Endothelial cell of umbilical vein (primary cell): ENCODE measurements around the gene KLHL36. TPM values are rescaled to one million over a fixed set of nuclear protein-coding genes. Genes with fewer than 3 reads are reported as not detected.

ENCODE experiments used
- BruUV-seq: library from RNA; stranded (reverse); fragments of 400-500 nt; replicated peaks from 2 replicates; lab custom pipeline; 2021; lab: Mats Ljungman, UMichigan
- CTCF ChIA-PET: fragments of 300-600, 350-600 bp; sonication (Branson Sonifier 250); formaldehyde crosslinking; loops from one replicate; lab custom pipeline; 2021; ENCODE audit warnings: antibody characterized with exemption, inconsistent platforms; lab: Charles Lee
- POLR2A ChIA-PET: fragments of 300-600, 350-600 bp; sonication (Branson Sonifier 250); formaldehyde crosslinking; loops from one replicate; lab custom pipeline; 2021; ENCODE audit warnings: antibody characterized with exemption, inconsistent platforms; lab: Charles Lee
- DNase-seq: peaks from one replicate; pipeline ENCODE4 v3.0.0-alpha.2; 2011; ENCODE audit warnings: low read depth, low spot score
- FAIRE-seq: peaks from 2 replicates; lab custom pipeline; 2011; peaks lifted over from hg19 to GRCh38; lab: Jason Lieb, UNC
- H2AFZ ChIP-seq: 2 replicates; pipeline ENCODE4 v1.6.0; 2012; ENCODE audit warnings: low read depth, low read length, control low read depth, inconsistent platforms
- H3K27ac ChIP-seq: 2 replicates; pipeline ENCODE4 v1.5.1; 2011; ENCODE audit warnings: low read depth, mild to moderate bottlenecking, control low read depth, low read length, moderate library complexity; ENCODE audit not compliant: insufficient read depth
- H3K27me3 ChIP-seq, 2 experiments: 2 replicates each; pipeline versions ENCODE4 v1.6.0 to v1.6.1; 2011; ENCODE audit warnings: low read length in 2 of 2, mixed read lengths in 1 of 2; ENCODE audit not compliant: control insufficient read depth in 2 of 2, insufficient read depth in 2 of 2
- H3K36me3 ChIP-seq, 2 experiments: 2 replicates in 1 of 2; 3 replicates in 1 of 2; pipeline ENCODE4 v1.5.1; 2011; ENCODE audit warnings: low read length in 2 of 2, mild to moderate bottlenecking in 1 of 2, moderate library complexity in 1 of 2; ENCODE audit not compliant: control insufficient read depth in 2 of 2, insufficient read depth in 2 of 2; ENCODE audit errors: extremely low read depth in 1 of 2
- H3K4me1 ChIP-seq: 3 replicates; pipeline ENCODE4 v1.5.1; 2011; ENCODE audit warnings: mild to moderate bottlenecking, low read length; ENCODE audit not compliant: control insufficient read depth, insufficient read depth; ENCODE audit errors: extremely low read depth
- H3K4me2 ChIP-seq: 2 replicates; pipeline ENCODE4 v1.6.1; 2011; ENCODE audit warnings: low read length, control low read depth, mixed read lengths; ENCODE audit not compliant: insufficient read depth
- H3K4me3 ChIP-seq, 3 experiments: fragments of 200-600 bp in 1 of 3; sonication (generic), shearing (Covaris generic) in 1 of 3; replicated peaks in 1 of 3; 2 replicates each; pipeline ENCODE4 v1.5.1; 2011 to 2016; ENCODE audit warnings: control low read depth in 3 of 3, low read length in 3 of 3, mild to moderate bottlenecking in 2 of 3, inconsistent platforms in 1 of 3, low read depth in 1 of 3, moderate library complexity in 1 of 3; ENCODE audit not compliant: insufficient read depth in 1 of 3
- H3K79me2 ChIP-seq: 2 replicates; pipeline ENCODE4 v1.6.0; 2012; ENCODE audit warnings: low read length, inconsistent platforms; ENCODE audit not compliant: control insufficient read depth, insufficient read depth
- H3K9ac ChIP-seq: replicated peaks from 2 replicates; pipeline ENCODE3; 2011; ENCODE audit warnings: low read length, control low read depth; ENCODE audit not compliant: insufficient read depth; ENCODE audit errors: extremely low read depth
- H3K9me1 ChIP-seq: replicated peaks from 3 replicates; pipeline ENCODE4 v1.6.0; 2011; ENCODE audit warnings: mild to moderate bottlenecking, low read length; ENCODE audit not compliant: control insufficient read depth, insufficient read depth; ENCODE audit errors: extremely low read depth
- H3K9me3 ChIP-seq: replicated peaks from 2 replicates; pipeline ENCODE4 v1.5.1; 2012; ENCODE audit warnings: low read length, inconsistent platforms; ENCODE audit not compliant: control insufficient read depth, insufficient read depth
- H4K20me1 ChIP-seq: replicated peaks from 2 replicates; pipeline ENCODE3; 2011; ENCODE audit warnings: mild to moderate bottlenecking, low read length; ENCODE audit not compliant: control insufficient read depth, insufficient read depth; ENCODE audit errors: extremely low read depth
- CTCF ChIP-seq, 2 donors: IDR thresholded peaks; 1 replicate in 1 of 2; 2 replicates in 1 of 2; pipeline ENCODE4 v1.5.1; 2011; ENCODE audit warnings: low read length in 2 of 2, mild to moderate bottlenecking in 2 of 2, moderate library complexity in 2 of 2, control low read depth in 1 of 2, inconsistent platforms in 1 of 2, low read depth in 1 of 2; ENCODE audit not compliant: insufficient read depth in 1 of 2; ENCODE audit errors: extremely low read depth in 1 of 2
- EZH2 ChIP-seq: IDR thresholded peaks from 2 replicates; pipeline ENCODE4 v1.6.1; 2012; ENCODE audit warnings: borderline replicate concordance, low read depth, mild to moderate bottlenecking, moderate library complexity, low read length, inconsistent platforms; ENCODE audit not compliant: severe bottlenecking
- FOS ChIP-seq: IDR thresholded peaks from 2 replicates; pipeline ENCODE4 v1.6.1; 2011; ENCODE audit warnings: mild to moderate bottlenecking, low read length, moderate library complexity, borderline replicate concordance; ENCODE audit not compliant: insufficient read depth
- GATA2 ChIP-seq: IDR thresholded peaks from 2 replicates; pipeline ENCODE4 v1.7.0; 2011; ENCODE audit warnings: low read depth, mild to moderate bottlenecking, moderate library complexity, mixed read lengths, low read length; ENCODE audit not compliant: insufficient read length, insufficient read depth
- JUN ChIP-seq: IDR thresholded peaks from 2 replicates; pipeline ENCODE4 v1.6.1; 2011; ENCODE audit warnings: borderline replicate concordance, low read depth; ENCODE audit not compliant: insufficient read length, insufficient read depth
- MYC ChIP-seq: IDR thresholded peaks from one replicate; pipeline ENCODE4 v1.6.1; 2011; ENCODE audit warnings: mild to moderate bottlenecking, low read depth, low read length
- POLR2A ChIP-seq: IDR thresholded peaks from 2 replicates; pipeline ENCODE4 v1.6.1; 2012; ENCODE audit warnings: low read depth, mild to moderate bottlenecking, control low read depth, low read length
- POLR2AphosphoS5 ChIP-seq: IDR thresholded peaks from 2 replicates; pipeline ENCODE4 v1.6.1; 2012; ENCODE audit warnings: low read depth, mild to moderate bottlenecking, control low read depth, low read length, moderate library complexity; ENCODE audit not compliant: insufficient read depth
- dilution Hi-C: fragments of 300-500 bp; cut with MboI; formaldehyde crosslinking; loops from one replicate; pipeline ENCODE4 v1.15.0; 2019; ENCODE audit warnings: low sequenced_read_pairs; ENCODE audit not compliant: extremely low pct_ligation_motif_present
- intact Hi-C: fragments of 100-400 bp; cut with micrococcal nuclease; formaldehyde crosslinking; loops from one replicate; pipeline ENCODE4 v1.10.0; 2022
- polyA plus RNA-seq, 4 experiments: library from polyadenylated mRNA; depleted of rRNA in 3 of 4; stranded (reverse) in 3 of 4; unstranded in 1 of 4; fragments of >200 nt; gene quantifications; 2 replicates each; pipeline versions ENCODE4 v1.2.1 to v1.2.3, GENCODE V29; 2011 to 2012; ENCODE audit warnings: missing spikeins in 1 of 4
- total RNA-seq: library from RNA; stranded (reverse); gene quantifications from 2 replicates; pipeline ENCODE4 v1.2.3, GENCODE V29; 2021
- TF ChIP-seq, protein P1 (sequence below): IDR thresholded peaks from 2 replicates; pipeline ENCODE4 v1.6.1; 2011; ENCODE audit not compliant: insufficient read depth, insufficient read length

Gene KLHL36
- total and polyA plus RNA-seq, 2 donors (not counting 3 experiments of a cell fraction or from before 2014, with no cell fraction given), result 31.3 to 38.8 TPM

GRCh38 chr16:84673203-84673535 is 24.9 kb downstream of the KLHL36 start:
- H3K27ac ChIP-seq, result no peak overlapping the region
- peaks cover 2 to 6% of the 10 kb centered on the region in 2 experiments for H3K27me3 ChIP-seq
- ChIA-PET CTCF (interaction anchor here (1.2 to 4.1 kb wide), 10 partner anchors 9 to 80 kb away, joined by 7 to 135 read pairs (median 26); no protein-coding TSS in a partner anchor), POLR2A (no interaction called here)
- BruUV-seq, result no TSS peak
- dilution Hi-C loops, result no loop called here
- no peak overlapping the region for H3K4me2 ChIP-seq
- no peaks in the 10 kb centered on the region for H4K20me1 ChIP-seq
- no peak overlapping the region for H3K4me3 ChIP-seq
- no peak for TF ChIP-seq FOS
- no peak for TF ChIP-seq POLR2AphosphoS5
- TF ChIP-seq JUN, result no peak
- no peak for TF ChIP-seq EZH2
- FAIRE-seq (no peak), DNase-seq (no peak)
- no peaks in the 10 kb centered on the region for H3K9me1 ChIP-seq
- H3K4me1 ChIP-seq, result no peaks in the 10 kb centered on the region
- H3K36me3 ChIP-seq, result no peaks in the 10 kb centered on the region
- no peaks in the 10 kb centered on the region for H3K79me2 ChIP-seq
- no peaks in the 10 kb centered on the region for H3K9me3 ChIP-seq
- intact Hi-C loops, result no loop called here
- H2AFZ ChIP-seq, result no peak overlapping the region
- no peak overlapping the region for H3K9ac ChIP-seq

DNA sequence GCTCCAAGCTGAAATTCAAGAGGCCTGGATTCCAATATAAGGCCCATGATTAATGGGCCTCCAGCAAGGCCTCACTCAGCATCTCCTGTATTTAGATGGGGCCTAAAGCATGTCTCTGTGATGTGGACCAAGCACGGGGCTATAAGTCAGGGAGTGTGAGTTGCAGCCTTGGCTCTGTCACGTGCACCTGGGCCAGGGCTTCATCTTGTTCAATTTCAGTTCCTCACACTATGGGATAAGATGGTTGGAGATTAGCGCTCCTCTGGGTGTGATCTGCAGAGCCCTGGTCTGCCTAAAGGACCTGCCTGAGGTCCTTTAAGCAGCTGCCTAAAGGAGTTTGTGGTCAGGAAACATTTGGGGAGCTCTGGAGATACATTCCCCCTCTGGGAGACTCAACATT is 25.2 kb downstream of the KLHL36 start:
- Histone ChIP-seq H3K9ac (no peak overlapping the region), H3K9me1 (no peaks in the 10 kb centered on the region), H3K27ac (no peak overlapping the region), H3K9me3 (no peaks in the 10 kb centered on the region), H3K36me3 (no peaks in the 10 kb centered on the region), H3K4me2 (no peak overlapping the region), H3K4me3 (no peak overlapping the region), H3K27me3 (peaks cover 2 to 6% of the 10 kb centered on the region in 2 experiments), H4K20me1 (no peaks in the 10 kb centered on the region), H3K4me1 (no peaks in the 10 kb centered on the region), H2AFZ (no peak overlapping the region), H3K79me2 (no peaks in the 10 kb centered on the region)
- BruUV-seq, result no TSS peak
- ChIA-PET POLR2A (no interaction called here), CTCF (interaction anchor here (1.6 to 4.1 kb wide), 9 partner anchors 8 to 79 kb away, joined by 9 to 135 read pairs (median 38); no protein-coding TSS in a partner anchor)
- dilution Hi-C loops, result no loop called here
- DNase-seq (no peak), FAIRE-seq (no peak)
- TF ChIP-seq POLR2AphosphoS5, result no peak
- TF ChIP-seq MYC, result no peak
- TF ChIP-seq FOS, result no peak
- TF ChIP-seq JUN, result no peak
- TF ChIP-seq EZH2, result no peak
- no peak for TF ChIP-seq POLR2A
- TF ChIP-seq, protein P1, sequence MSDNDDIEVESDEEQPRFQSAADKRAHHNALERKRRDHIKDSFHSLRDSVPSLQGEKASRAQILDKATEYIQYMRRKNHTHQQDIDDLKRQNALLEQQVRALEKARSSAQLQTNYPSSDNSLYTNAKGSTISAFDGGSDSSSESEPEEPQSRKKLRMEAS, result no peak
- no peak for TF ChIP-seq GATA2
- no peak for TF ChIP-seq CTCF (IDR thresholded peaks at IDR 0.05; ENCODE audit: extremely low read depth in 1 of 2, insufficient read depth in 1 of 2, low read depth in 1 of 2, low read length in 2 of 2)
- intact Hi-C loops, result no loop called here
